ENCODE results near the gene LRP1B. TPM values are rescaled to one million over a fixed set of nuclear protein-coding genes. Genes with fewer than 3 reads are reported as not detected.

The LRP1B gene
- total RNA-seq, 1 donor from 2014 or later, result 8.8 TPM

DNA sequence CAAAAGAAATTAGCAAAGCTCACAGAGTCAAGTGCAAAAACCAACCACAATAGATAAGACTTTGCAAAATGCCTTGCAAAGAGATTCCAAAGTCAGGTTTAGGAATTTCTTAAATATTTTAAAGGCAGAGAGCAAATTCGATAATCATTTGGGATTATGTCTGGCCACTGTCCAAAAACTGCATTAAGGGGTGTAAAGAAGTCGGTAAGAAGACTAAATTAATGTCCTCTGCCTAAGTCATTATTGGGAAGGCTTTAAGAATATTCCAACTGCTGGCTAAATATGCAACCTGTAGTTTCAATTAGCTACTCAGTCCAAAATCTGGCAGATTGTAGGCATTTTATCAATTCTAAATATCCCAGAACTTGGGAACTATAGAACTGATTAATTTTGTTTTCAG lies 13.7 kb upstream of the LRP1B start:
- no peaks in the 10 kb centered on the region for H3K27me3 ChIP-seq
- H3K27ac ChIP-seq, result no peak overlapping the region
- H3K9me3 ChIP-seq, result no peaks in the 10 kb centered on the region
- intact Hi-C loops (cut with DNase I), result no loop called here
- H3K4me3 ChIP-seq, result no peak overlapping the region
- no peaks in the 10 kb centered on the region for H3K36me3 ChIP-seq
- no peaks in the 10 kb centered on the region for H3K4me1 ChIP-seq
- DNase-seq (ENCODE audit: extremely low spot score in 2 of 2), result no peak
- TF ChIP-seq POLR2AphosphoS5 (IDR thresholded peaks at IDR 0.05; ENCODE audit: insufficient read depth in 1 of 2, low read depth in 1 of 2) (no peak), POLR2A (IDR thresholded peaks at IDR 0.05) (no peak)
- TF ChIP-seq, protein P1, sequence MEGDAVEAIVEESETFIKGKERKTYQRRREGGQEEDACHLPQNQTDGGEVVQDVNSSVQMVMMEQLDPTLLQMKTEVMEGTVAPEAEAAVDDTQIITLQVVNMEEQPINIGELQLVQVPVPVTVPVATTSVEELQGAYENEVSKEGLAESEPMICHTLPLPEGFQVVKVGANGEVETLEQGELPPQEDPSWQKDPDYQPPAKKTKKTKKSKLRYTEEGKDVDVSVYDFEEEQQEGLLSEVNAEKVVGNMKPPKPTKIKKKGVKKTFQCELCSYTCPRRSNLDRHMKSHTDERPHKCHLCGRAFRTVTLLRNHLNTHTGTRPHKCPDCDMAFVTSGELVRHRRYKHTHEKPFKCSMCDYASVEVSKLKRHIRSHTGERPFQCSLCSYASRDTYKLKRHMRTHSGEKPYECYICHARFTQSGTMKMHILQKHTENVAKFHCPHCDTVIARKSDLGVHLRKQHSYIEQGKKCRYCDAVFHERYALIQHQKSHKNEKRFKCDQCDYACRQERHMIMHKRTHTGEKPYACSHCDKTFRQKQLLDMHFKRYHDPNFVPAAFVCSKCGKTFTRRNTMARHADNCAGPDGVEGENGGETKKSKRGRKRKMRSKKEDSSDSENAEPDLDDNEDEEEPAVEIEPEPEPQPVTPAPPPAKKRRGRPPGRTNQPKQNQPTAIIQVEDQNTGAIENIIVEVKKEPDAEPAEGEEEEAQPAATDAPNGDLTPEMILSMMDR (IDR thresholded peaks at IDR 0.05), result no peak

DNA sequence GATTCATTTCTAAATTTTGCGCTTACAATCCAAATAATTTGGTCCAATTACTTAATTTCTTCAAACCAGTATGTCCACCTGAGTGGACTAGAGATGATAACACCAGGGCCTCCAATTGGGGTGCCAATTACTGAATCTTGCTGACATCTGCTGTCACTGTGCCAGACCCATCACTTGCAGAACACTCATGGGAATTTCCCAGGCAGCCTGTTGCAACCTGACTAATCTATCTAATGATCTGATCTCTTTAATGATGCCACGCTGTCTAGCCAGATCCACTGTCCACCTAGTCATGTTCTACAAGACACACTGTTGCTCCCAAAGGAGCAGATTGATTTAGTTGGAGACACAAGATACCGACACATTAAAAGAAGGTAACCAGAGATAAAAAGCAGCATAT lies 11.8 kb upstream of the LRP1B start:
- no peaks in the 10 kb centered on the region for H3K36me3 ChIP-seq
- no peak overlapping the region for H3K4me3 ChIP-seq
- H3K9me3 ChIP-seq, result no peaks in the 10 kb centered on the region
- intact Hi-C loops (cut with DNase I), result no loop called here
- no peaks in the 10 kb centered on the region for H3K27me3 ChIP-seq
- TF ChIP-seq, protein P1 (IDR thresholded peaks at IDR 0.05), result no peak
- no peak for TF ChIP-seq POLR2A (IDR thresholded peaks at IDR 0.05)
- TF ChIP-seq POLR2AphosphoS5 (IDR thresholded peaks at IDR 0.05; ENCODE audit: insufficient read depth in 1 of 2, low read depth in 1 of 2), result no peak
- H3K27ac ChIP-seq, result no peak overlapping the region
- DNase-seq (ENCODE audit: extremely low spot score in 2 of 2), result no peak
- H3K4me1 ChIP-seq, result no peaks in the 10 kb centered on the region

- DNase-seq (ENCODE audit: extremely low spot score in 2 of 2), result no peak
- intact Hi-C loops (cut with DNase I), result no loop called here
- Histone ChIP-seq H3K9me3 (no peaks in the 10 kb centered on the region), H3K4me1 (no peaks in the 10 kb centered on the region), H3K36me3 (no peaks in the 10 kb centered on the region), H3K27me3 (no peaks in the 10 kb centered on the region), H3K4me3 (no peak overlapping the region), H3K27ac (no peak overlapping the region)
- TF ChIP-seq POLR2AphosphoS5 (IDR thresholded peaks at IDR 0.05; ENCODE audit: insufficient read depth in 1 of 2, low read depth in 1 of 2) (no peak), POLR2A (IDR thresholded peaks at IDR 0.05) (no peak)
- TF ChIP-seq, protein P1 (IDR thresholded peaks at IDR 0.05), result peak; percentile 42 to 57 (median 45)
Measured at GRCh38 chr2:142140434-142140845, 9.6 kb upstream of the LRP1B start.

- H3K9me3 ChIP-seq, result no peaks in the 10 kb centered on the region
- H3K4me1 ChIP-seq, result no peaks in the 10 kb centered on the region
- no peak for DNase-seq (ENCODE audit: extremely low spot score in 2 of 2)
- H3K36me3 ChIP-seq, result no peaks in the 10 kb centered on the region
- H3K4me3 ChIP-seq, result no peak overlapping the region
- TF ChIP-seq POLR2A (IDR thresholded peaks at IDR 0.05), result no peak
- no peak for TF ChIP-seq POLR2AphosphoS5 (IDR thresholded peaks at IDR 0.05; ENCODE audit: insufficient read depth in 1 of 2, low read depth in 1 of 2)
- TF ChIP-seq, protein P1 (IDR thresholded peaks at IDR 0.05), result no peak
- intact Hi-C loops (cut with DNase I), result no loop called here
- H3K27me3 ChIP-seq, result no peaks in the 10 kb centered on the region
- no peak overlapping the region for H3K27ac ChIP-seq
Measured at GRCh38 chr2:142139384-142139783, 8.6 kb upstream of the LRP1B start.

DNA sequence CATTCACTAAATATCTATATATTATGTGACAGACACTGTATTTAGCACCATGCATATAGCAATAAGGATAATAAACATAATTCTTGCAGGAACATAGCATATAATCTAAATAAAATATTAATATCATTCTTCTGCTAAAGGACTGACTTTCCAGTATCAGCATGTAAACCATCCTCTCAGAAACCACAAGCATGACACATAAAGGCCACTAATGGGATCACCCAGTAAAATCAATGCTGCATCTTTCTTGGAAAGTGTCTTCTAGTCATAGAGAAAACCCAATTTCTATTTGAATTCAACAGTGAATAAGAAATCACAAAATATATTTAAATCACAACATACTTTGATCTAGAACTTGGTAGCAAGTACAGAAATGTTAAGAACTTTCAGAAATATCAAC lies 5.8 kb upstream of the LRP1B start:
- Histone ChIP-seq H3K4me3 (no peak overlapping the region), H3K27me3 (no peaks in the 10 kb centered on the region), H3K36me3 (no peaks in the 10 kb centered on the region), H3K9me3 (no peaks in the 10 kb centered on the region), H3K4me1 (no peaks in the 10 kb centered on the region), H3K27ac (no peak overlapping the region)
- no peak for DNase-seq (ENCODE audit: extremely low spot score in 2 of 2)
- TF ChIP-seq, protein P1 (IDR thresholded peaks at IDR 0.05), result no peak
- TF ChIP-seq POLR2AphosphoS5 (IDR thresholded peaks at IDR 0.05; ENCODE audit: insufficient read depth in 1 of 2, low read depth in 1 of 2) (no peak), POLR2A (IDR thresholded peaks at IDR 0.05) (no peak)
- intact Hi-C loops (cut with DNase I), result no loop called here

Measured in vagina (tissue), 2 donors.